ENCODE measurements around the gene NOL6.
A peak's percentile ranks its signal among the peaks of the same experiment; 100 is the strongest.
"Not testable (repeated sequence)": the region's sequence is repeated elsewhere in the genome, so short reads cannot be mapped to it uniquely, and the experiment has no call there.

Gene NOL6

GRCh38 chr9:33431420-33431819 is 42.3 kb downstream of the NOL6 start:
- DNase-seq = no peak

DNA sequence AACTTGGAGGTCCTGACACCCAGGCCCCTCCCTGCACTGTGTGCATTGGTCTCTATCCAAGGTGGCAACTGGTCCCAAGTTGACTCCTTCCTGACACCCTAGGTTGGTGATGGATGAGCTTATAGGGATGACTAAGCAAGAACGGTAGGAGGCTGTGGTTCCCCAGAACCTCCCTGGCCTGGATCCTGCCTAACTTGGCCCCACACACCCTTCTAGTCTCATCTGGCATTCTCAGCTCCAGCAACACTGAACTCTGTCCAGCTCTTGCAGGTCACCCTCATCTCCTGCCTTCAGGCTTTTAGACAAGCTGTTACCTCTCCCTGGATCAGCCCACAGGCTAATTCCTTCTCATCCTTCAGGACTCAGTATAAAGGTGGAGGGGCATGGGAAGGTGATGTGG is 42.8 kb downstream of the NOL6 start:
- no peak for DNase-seq

DNA sequence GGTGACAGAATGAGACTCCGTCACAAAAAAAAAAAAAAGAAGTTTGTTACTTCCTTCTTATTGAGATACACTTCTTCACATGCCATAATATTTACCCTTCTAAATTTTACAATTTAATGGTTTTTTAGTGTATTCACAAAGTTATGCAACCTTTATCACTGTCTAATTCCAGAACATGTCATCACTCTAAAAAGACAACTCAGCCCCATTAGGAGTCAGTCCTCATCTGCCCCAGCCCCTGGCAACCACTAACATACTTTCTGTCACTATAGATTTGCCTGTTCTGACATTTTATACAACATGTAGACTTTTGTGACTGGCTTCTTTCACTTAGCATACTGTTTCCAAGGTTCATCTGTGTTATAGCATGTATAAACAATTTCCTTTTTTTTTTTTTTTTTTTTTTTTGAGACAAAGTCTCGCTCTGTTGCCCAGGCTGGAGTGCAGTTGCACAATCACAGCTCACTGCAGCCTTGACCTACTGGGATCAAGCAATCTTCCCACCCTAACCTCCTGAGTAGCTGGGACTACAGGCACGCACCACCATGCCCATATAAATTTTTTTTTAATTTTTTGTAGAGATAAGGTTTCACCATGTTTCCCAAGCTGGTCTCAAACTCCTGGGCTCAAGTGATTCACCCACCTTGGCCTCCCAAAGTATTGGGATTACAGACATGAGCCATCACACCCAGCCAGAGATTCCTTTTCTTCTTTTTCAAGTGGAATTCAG is 44.3 kb downstream of the NOL6 start:
- DNase-seq = no peak

DNA sequence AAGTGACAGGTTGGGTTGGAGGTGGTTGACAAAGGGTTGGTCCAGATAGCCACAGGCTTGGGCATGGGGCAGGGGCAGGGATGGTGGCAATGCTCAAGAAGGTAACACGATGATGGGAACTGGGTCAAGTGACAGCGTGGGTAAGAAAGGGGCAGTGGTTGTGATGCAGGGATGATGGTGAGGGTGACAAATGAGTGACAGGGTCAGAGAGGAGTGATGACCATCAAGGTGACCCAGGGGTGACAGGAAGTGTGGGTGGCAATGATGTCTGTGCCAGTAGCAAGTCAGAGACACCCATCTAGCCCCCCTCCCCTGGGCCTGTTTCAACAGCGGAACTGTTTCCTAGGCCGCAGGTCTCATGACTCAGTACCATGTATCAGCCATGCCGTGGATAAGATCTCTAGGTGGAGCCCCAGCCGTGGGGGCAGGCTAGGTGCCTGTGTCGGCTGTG is 46.9 kb downstream of the NOL6 start:
- no peak for DNase-seq

- DNase-seq = no peak
Measured at GRCh38 chr9:33425128-33425533, 48.6 kb downstream of the NOL6 start.

GRCh38 chr9:33424492-33424891 is 49.2 kb downstream of the NOL6 start:
- DNase-seq = not testable (repeated sequence)

DNA sequence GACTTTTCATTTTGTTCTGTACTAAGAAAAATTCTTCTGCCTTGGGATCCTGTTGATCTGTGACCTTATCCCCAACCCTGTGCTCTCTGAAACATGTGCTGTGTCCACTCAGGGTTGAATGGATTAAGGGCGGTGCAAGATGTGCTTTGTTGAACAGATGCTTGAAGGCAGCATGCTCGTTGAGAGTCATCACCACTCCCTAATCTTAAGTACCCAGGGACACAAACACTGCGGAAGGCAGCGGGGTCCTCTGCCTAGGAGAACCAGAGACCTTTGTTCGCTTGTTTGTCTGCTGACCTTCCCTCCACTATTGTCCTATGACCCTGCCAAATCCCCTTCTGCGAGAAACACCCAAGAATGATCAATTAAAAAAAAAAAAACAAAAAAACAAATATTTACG is 49.7 kb downstream of the NOL6 start:
- not testable (repeated sequence) for DNase-seq

DNA sequence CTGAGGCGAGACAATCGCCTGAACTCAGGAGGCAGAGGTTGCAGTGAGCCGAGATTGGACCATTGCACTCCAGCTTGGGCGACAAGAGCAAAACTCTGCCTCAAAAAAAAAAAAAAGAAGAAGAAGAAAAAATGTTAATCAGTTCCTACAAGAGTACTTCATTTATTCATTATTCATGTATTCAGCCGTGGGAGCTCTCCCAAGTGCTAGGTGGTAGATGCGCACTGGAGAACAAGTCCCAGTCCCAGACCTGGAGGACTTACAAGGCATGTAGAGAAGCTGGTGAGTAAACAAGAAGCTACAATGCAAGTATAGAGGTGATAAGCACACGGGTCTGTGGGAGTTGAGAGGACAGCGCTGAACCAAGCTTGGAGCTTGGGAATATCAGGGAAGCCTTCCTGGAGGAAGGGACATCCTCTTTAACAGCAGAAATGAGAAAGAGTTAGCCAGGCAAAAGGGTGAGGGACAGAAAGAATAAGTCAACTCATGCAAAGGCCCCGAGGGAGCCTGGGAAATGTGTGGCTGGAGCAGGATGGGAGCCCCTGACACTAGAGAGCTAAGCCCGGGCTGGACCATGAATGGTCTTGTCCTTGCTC is 53.9 kb downstream of the NOL6 start:
- DNase-seq = no peak

GRCh38 chr9:33418090-33418489 is 55.6 kb downstream of the NOL6 start:
- no peak for DNase-seq

GRCh38 chr9:33416996-33417395 is 56.7 kb downstream of the NOL6 start:
- no peak for DNase-seq

- DNase-seq = peak; percentile 25 to 82 (median 65)
Measured at GRCh38 chr9:33415501-33416038, 58.2 kb downstream of the NOL6 start.

DNA sequence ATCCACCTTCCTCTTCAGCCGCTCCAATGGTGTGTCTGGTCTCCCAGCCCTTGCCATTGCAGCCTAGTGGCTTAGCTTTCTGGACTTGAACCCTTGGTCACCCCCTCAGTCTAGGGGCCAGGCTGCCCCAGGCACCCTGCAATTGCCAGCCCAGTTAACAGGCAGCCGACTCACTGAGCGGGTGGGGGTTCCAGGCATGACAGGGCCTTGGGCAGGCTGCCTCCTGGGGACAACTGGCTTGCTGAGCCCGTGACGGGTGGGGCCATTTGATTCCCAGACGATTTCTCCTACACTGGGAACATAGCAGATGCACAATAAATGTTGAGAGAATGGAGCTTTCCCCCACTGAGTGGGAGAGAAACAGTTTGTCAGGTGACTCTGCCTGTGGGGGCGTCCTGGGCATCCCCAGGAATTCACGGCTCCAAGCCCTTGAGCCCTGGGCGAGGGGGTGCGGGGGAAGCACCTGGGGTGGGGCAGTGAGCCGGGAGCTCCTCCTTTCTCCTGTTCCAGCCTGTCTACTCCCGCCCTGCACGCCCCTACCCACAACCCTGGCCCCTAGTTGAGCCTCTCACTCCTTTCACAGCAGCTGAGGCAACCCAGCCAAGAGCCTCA is 58.7 kb downstream of the NOL6 start:
- DNase-seq = no peak

DNA sequence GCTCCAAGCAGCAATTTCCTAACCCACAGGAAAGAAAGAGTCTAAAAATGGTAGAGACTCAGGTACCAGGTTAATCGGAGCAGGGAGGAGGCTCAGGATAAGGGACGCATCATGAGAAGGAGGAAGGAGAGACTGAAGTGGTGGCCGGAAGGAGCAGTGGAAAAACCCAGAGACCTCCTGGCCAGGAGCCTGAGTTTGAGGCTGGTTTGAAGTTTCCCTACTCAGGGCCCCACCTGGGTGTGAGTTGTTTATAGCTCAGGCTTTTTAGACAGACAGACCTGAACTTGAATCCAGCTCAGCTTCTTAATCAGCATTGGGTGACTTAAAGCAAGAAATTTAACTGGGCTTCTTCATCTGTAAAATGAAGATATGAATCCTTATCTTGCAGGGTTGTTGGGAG is 59.5 kb downstream of the NOL6 start:
- DNase-seq = no peak
